Measurements from ENCODE around the gene PKN1. TPM values are rescaled to one million over a fixed set of nuclear protein-coding genes. Genes with fewer than 3 reads are reported as not detected.
A peak's percentile ranks its signal among the peaks of the same experiment; 100 is the strongest.

The PKN1 gene
- total RNA-seq, 1 experiment from 2014 or later, result 205 TPM

DNA sequence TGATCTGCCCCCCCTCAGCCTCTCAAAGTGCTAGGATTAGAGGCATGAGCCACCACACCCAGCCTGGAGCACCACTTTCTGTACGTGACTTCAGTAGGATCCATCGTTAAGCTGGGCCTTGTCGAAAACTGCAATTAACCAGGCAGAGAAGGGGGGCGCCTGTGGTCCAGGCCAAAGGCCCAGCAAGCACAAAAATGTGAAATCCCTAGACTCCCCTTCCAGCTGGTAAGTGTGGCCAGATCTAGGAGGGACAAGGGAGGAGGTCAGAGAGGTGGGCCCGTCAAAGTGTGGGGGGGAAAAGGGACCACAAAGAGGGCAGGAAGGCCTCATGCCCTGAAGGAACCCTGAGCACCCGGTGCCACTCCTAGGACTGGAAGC, 27.7 kb upstream of the PKN1 start:
- H3K36me3 ChIP-seq (ENCODE audit: control insufficient read depth, insufficient read depth, low read length), result peaks cover 5% of the 10 kb centered on the region
- no peak overlapping the region for H3K4me3 ChIP-seq (ENCODE audit: low read depth in 2 of 2, low read length in 2 of 2)
- BruUV-seq (replicated peaks), result no TSS peak
- CTCF ChIA-PET, result interaction anchor here (0.6 to 1.4 kb wide), 7 partner anchors 24 to 1429 kb away, joined by 3 to 12 read pairs (median 3); partner anchors contain the start of gene ADGRE5
- TF ChIP-seq SIN3A (IDR thresholded peaks at IDR 0.05; ENCODE audit: borderline replicate concordance, insufficient read depth, low read depth, low read length), result no peak
- TF ChIP-seq, protein P1, sequence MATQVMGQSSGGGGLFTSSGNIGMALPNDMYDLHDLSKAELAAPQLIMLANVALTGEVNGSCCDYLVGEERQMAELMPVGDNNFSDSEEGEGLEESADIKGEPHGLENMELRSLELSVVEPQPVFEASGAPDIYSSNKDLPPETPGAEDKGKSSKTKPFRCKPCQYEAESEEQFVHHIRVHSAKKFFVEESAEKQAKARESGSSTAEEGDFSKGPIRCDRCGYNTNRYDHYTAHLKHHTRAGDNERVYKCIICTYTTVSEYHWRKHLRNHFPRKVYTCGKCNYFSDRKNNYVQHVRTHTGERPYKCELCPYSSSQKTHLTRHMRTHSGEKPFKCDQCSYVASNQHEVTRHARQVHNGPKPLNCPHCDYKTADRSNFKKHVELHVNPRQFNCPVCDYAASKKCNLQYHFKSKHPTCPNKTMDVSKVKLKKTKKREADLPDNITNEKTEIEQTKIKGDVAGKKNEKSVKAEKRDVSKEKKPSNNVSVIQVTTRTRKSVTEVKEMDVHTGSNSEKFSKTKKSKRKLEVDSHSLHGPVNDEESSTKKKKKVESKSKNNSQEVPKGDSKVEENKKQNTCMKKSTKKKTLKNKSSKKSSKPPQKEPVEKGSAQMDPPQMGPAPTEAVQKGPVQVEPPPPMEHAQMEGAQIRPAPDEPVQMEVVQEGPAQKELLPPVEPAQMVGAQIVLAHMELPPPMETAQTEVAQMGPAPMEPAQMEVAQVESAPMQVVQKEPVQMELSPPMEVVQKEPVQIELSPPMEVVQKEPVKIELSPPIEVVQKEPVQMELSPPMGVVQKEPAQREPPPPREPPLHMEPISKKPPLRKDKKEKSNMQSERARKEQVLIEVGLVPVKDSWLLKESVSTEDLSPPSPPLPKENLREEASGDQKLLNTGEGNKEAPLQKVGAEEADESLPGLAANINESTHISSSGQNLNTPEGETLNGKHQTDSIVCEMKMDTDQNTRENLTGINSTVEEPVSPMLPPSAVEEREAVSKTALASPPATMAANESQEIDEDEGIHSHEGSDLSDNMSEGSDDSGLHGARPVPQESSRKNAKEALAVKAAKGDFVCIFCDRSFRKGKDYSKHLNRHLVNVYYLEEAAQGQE (IDR thresholded peaks at IDR 0.05; ENCODE audit: insufficient read depth in 1 of 2, low read depth in 2 of 2, low read length in 1 of 2), result no peak
- no peak for TF ChIP-seq TCF7L2 (IDR thresholded peaks at IDR 0.05; ENCODE audit: low read depth, low read length)
- TF ChIP-seq POLR2AphosphoS5 (IDR thresholded peaks at IDR 0.05; ENCODE audit: low read depth, low read length), result no peak
- TF ChIP-seq, protein P2, sequence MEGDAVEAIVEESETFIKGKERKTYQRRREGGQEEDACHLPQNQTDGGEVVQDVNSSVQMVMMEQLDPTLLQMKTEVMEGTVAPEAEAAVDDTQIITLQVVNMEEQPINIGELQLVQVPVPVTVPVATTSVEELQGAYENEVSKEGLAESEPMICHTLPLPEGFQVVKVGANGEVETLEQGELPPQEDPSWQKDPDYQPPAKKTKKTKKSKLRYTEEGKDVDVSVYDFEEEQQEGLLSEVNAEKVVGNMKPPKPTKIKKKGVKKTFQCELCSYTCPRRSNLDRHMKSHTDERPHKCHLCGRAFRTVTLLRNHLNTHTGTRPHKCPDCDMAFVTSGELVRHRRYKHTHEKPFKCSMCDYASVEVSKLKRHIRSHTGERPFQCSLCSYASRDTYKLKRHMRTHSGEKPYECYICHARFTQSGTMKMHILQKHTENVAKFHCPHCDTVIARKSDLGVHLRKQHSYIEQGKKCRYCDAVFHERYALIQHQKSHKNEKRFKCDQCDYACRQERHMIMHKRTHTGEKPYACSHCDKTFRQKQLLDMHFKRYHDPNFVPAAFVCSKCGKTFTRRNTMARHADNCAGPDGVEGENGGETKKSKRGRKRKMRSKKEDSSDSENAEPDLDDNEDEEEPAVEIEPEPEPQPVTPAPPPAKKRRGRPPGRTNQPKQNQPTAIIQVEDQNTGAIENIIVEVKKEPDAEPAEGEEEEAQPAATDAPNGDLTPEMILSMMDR (IDR thresholded peaks at IDR 0.05), result no peak
- peaks cover 13% of the 10 kb centered on the region for H3K4me1 ChIP-seq (ENCODE audit: control insufficient read depth, insufficient read depth, low read length)
- in situ Hi-C loops (cut with HindIII; ENCODE audit: low pct_unique_long_range_greater_than_20kb, low sequenced_read_pairs) (no loop called here), intact Hi-C loops (cut with micrococcal nuclease; ENCODE audit: unreplicated experiment) (no loop called here)
- no peak for ATAC-seq
- H3K27me3 ChIP-seq (ENCODE audit: control insufficient read depth, insufficient read depth, low read length), result no peaks in the 10 kb centered on the region
- H3K27ac ChIP-seq (ENCODE audit: low read length), result no peak overlapping the region
- no peaks in the 10 kb centered on the region for H3K9me3 ChIP-seq (ENCODE audit: control insufficient read depth, insufficient read depth, low read depth, low read length)
- DNase-seq (ENCODE audit: low read depth, low spot score), result no peak
- POLR2A ChIA-PET, result no interaction called here

DNA sequence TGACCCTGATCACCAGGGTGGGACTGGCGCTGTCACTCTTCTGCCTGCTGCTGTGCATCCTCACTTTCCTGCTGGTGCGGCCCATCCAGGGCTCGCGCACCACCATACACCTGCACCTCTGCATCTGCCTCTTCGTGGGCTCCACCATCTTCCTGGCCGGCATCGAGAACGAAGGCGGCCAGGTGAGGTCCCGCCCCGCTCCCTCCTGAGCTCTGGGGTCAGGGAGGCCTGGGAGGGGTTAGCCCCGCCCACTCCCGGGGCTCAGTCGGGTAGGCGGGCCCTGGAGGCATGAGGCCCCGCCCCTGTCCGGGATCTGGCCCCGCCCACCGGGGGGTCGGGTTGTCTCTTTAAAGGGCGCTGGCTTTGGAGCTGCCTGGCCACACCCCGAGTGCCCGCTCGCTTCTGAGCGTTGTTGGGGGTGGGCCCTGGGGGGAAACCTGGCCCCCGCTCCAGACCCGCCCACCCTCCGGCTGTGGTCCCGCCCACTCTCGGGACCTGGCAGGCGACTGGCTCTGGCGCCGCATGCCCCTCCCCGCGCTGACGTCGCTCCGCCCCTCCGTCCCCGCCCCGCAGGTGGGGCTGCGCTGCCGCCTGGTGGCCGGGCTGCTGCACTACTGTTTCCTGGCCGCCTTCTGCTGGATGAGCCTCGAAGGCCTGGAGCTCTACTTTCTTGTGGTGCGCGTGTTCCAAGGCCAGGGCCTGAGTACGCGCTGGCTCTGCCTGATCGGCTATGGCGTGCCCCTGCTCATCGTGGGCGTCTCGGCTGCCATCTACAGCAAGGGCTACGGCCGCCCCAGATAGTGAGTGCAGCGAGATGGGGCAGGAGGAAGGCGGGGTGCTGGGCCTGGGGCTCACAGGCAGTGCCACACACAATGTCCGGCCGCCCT, 27.1 kb upstream of the PKN1 start:
- POLR2A ChIA-PET, result no interaction called here
- in situ Hi-C loops (cut with HindIII; ENCODE audit: low pct_unique_long_range_greater_than_20kb, low sequenced_read_pairs), result no loop called here

More for the DNA sequence above, 27.1 kb upstream of the PKN1 start:
- DNase-seq (ENCODE audit: low read depth, low spot score) (no peak), ATAC-seq (peak; percentile 70)
- peaks cover 5% of the 10 kb centered on the region for H3K36me3 ChIP-seq (ENCODE audit: control insufficient read depth, insufficient read depth, low read length)
- CTCF ChIA-PET, result interaction anchor here (0.6 to 1.4 kb wide), 8 partner anchors 23 to 256 kb away, joined by 3 to 7 read pairs (median 4); no protein-coding TSS in a partner anchor
- no peak for TF ChIP-seq TCF7L2 (IDR thresholded peaks at IDR 0.05; ENCODE audit: low read depth, low read length)
- TF ChIP-seq POLR2AphosphoS5 (IDR thresholded peaks at IDR 0.05; ENCODE audit: low read depth, low read length), result peak; percentile 42; the same call in 1 of the 2 replicates
- TF ChIP-seq, protein P1 (IDR thresholded peaks at IDR 0.05; ENCODE audit: insufficient read depth in 1 of 2, low read depth in 2 of 2, low read length in 1 of 2), result no peak
- TF ChIP-seq, protein P2 (IDR thresholded peaks at IDR 0.05), result peak; percentile 90
- intact Hi-C loops (cut with micrococcal nuclease; ENCODE audit: unreplicated experiment), result no loop called here
- peak overlapping the region; percentile 39; the same call in 1 of the 2 replicates for H3K27ac ChIP-seq (ENCODE audit: low read length)
- H3K27me3 ChIP-seq (ENCODE audit: control insufficient read depth, insufficient read depth, low read length), result no peaks in the 10 kb centered on the region
- BruUV-seq (replicated peaks), result no TSS peak
- H3K4me3 ChIP-seq (ENCODE audit: low read depth in 2 of 2, low read length in 2 of 2), result no peak overlapping the region
- peaks cover 13% of the 10 kb centered on the region for H3K4me1 ChIP-seq (ENCODE audit: control insufficient read depth, insufficient read depth, low read length)
- no peaks in the 10 kb centered on the region for H3K9me3 ChIP-seq (ENCODE audit: control insufficient read depth, insufficient read depth, low read depth, low read length)
